T follicular helper cell (primary cell): ENCODE measurements around the gene HAGHL.
A peak's percentile ranks its signal among the peaks of the same experiment; 100 is the strongest.
"Not testable (repeated sequence)": the region's sequence is repeated elsewhere in the genome, so short reads cannot be mapped to it uniquely, and the experiment has no call there.

Experiments
- DNase-seq: peaks from one replicate; pipeline ENCODE4 v3.0.0-alpha.2; 2020; ENCODE audit warnings: low read depth

The HAGHL gene

DNA sequence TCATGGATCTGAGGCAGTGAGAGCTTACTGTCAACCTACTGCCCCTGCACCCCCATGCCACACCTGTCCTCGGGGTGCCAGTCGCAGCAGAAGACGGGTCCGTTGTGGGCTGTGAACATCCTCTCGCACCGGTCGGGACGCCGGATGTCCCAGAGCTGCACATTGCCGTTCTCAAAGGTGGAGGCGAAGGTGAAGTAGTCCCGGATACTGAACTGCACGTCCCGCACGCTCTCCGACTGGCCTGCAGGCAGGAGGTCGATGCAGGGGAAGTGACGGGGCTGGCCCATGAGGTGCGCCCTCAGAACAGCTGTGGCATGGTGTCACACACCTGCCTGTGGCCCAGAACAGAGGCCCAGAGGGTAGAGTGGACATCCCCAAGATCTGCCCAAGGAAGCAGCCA lies 39.4 kb upstream of the HAGHL start:
- no peak for DNase-seq

DNA sequence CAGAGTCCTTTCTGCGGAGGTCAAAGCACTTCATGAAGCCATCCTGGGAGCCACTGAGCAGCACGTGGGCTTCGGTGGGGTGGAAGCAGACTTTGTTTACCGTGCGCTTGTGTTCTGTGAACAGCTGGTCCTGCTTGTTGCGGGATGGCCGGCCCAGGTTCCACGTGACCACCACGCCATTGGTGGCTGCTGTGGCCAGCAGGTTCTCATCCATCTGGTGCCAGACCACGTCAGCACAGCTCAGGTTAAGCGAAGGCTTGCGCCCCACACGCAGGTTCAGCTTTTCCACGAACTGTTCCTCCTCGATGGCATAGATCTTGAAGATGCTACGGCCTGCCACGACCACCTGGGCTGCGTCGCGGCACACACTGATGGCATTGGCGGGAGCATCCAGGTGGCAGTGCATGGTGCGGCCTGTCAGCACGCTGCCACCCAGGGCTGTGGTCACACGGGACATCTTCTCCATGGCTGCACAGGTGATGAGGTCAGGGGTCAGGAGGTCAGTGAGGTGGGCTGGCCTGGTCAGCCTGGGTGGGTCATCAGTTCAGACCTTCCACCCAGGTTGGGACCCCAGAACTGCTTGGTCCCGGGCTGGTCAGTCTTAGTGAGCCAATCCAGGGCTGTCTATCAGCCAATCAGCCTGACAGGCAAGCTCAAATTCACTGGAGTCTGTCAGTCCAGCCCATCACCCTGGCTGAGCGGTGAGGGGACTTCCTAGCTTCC lies 37.6 kb upstream of the HAGHL start:
- DNase-seq = no peak

DNA sequence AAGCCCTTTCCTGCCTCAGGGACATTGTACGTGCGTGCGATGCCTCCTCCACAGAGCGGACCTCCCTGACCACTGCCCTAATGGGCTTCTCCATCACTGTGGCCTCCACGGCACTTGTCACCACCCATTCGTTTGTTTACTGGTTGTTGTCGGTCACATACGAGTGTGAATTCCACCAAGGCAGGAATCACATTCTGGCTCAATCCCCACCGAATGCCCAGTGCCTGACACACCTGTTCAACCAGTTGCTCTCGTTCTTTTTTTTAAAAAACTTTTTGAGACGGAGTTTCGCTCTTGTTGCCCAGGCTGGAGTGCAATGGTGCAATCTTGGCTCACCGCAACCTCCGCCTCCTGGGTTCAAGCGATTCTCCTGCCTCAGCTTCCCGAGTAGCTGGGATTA lies 35.7 kb upstream of the HAGHL start:
- DNase-seq = not testable (repeated sequence)

- no peak for DNase-seq
Measured at GRCh38 chr16:692356-693108, 34.4 kb upstream of the HAGHL start.

DNA sequence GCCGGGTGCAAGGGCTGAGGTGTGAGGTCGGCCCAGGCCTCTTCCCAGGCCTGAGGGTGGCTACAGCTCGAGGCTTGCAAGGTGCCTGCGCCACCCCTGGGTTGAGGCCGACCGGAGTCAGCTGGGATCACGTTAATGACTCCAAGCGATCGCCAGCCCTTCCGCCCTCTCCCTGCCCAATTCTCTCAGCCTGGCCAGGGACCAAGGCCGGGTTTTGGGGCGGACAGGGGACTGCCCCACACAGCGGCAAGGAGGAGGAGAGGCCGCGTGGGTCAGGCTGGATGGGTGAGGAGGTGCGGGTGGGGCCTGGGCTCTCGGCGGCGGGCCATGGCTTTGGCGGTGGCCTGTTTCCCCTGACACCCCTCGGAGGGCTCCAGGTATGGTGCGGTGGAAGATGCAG lies 33.5 kb upstream of the HAGHL start:
- no peak for DNase-seq

- no peak for DNase-seq
Measured at GRCh38 chr16:693766-694165, 33.1 kb upstream of the HAGHL start.

DNA sequence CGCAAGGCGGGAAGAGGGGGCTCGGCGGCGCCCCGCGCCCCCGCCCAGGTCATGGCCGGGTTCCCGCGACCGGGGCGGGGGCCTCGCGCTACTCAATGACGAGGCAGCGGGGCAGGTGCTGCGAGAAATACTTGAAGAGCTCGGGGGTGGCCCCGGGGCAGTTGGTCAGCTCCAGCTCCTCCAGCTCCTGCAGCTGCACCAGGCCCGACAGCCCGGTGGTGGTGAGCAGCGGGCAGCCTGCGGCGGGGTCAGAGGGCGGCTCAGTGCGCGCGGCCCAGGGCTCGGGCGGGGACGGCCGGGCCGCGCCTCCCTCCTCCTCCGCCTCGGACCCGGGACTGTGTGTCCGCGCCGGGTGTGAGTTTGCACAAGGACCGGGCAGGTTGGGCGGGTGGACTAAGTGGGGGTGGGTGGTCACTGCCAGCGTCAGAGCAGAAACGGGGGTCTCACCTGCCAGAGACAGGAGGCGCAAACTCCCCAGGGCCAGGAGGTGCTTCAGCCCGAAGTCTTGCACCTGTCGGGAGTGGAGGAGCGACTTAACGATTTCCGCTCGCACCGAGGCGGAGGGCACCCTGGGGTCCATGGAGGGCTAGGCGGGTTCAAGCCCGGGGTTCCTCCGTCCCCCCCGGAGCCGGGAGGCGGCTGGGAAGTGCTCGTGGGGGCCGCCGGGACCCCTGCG lies 32.6 kb upstream of the HAGHL start:
- no peak for DNase-seq

- no peak for DNase-seq
Measured at GRCh38 chr16:694863-695354, 32.0 kb upstream of the HAGHL start.

GRCh38 chr16:695355-696089 lies 31.4 kb upstream of the HAGHL start:
- DNase-seq = peak; percentile 55

GRCh38 chr16:698911-699671 lies 27.8 kb upstream of the HAGHL start:
- no peak for DNase-seq

- no peak for DNase-seq
Measured at GRCh38 chr16:700684-701584, 26.0 kb upstream of the HAGHL start.

DNA sequence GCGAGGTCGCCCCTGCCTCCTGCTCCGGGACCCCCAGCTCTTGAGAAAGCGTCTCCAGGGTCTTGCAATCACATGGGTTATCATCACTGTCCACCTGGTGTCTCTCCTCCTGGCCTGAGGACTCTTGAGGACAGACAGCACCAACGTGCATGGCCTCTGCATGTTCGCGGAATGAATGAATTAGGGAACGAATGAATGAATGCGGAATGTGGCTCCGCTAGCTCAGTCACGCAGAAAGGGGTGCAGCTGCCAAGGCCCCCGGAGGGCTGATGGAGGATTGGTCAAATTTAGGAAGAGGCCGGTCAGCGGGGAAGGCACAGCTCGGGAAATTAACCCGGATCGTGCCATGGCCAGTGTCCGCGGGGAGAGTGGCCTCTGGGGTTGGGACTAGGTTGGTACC lies 24.6 kb upstream of the HAGHL start:
- DNase-seq = no peak

- no peak for DNase-seq
Measured at GRCh38 chr16:703406-703805, 23.5 kb upstream of the HAGHL start.

GRCh38 chr16:704047-704446 lies 22.9 kb upstream of the HAGHL start:
- DNase-seq = no peak

- no peak for DNase-seq
Measured at GRCh38 chr16:704552-705380, 22.1 kb upstream of the HAGHL start.

DNA sequence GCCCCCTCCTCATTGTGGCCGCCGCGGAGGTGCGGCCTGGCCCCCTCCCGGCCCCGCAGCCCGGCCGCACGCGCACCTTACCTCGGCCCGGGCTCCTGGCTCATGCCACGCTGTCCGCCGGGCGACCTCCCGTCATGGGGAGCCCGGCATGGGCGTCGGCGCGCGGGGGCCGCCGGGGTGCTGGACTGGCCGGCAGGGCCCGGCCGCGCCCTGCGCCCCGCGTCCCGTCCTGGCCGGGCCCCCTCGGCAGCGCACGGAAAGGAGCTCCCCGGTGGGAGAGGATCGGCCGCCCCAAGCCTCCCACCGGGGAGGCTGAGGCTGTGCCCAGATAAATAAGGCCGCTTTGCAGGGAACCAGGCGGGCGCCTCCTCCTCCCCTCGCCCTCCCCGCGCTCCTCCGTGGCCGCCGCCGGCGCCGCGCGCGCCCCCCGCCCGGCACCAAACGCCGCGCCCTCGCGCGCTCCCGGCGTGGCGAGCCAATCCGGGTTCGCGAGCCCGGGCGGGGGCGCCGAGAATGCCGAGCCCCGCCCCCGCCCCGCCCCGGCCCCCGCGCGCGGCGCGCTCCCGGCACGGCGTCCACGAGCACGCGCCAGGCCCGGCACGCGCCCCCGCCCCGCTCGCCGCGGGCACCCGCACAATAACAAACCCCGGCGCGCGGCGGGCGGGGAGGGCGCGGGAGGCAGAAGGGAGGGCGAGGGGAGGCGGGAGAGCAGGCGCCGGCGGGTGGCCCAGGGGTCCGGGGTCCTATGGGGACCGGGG lies 21.3 kb upstream of the HAGHL start, which contains the start of gene FBXL16:
FBXL16 (minus strand) TSS at position 371 of the 758 bp plus-strand sequence. CDS start 8,396 bp downstream, outside the sequence.
- no peak for DNase-seq

DNA sequence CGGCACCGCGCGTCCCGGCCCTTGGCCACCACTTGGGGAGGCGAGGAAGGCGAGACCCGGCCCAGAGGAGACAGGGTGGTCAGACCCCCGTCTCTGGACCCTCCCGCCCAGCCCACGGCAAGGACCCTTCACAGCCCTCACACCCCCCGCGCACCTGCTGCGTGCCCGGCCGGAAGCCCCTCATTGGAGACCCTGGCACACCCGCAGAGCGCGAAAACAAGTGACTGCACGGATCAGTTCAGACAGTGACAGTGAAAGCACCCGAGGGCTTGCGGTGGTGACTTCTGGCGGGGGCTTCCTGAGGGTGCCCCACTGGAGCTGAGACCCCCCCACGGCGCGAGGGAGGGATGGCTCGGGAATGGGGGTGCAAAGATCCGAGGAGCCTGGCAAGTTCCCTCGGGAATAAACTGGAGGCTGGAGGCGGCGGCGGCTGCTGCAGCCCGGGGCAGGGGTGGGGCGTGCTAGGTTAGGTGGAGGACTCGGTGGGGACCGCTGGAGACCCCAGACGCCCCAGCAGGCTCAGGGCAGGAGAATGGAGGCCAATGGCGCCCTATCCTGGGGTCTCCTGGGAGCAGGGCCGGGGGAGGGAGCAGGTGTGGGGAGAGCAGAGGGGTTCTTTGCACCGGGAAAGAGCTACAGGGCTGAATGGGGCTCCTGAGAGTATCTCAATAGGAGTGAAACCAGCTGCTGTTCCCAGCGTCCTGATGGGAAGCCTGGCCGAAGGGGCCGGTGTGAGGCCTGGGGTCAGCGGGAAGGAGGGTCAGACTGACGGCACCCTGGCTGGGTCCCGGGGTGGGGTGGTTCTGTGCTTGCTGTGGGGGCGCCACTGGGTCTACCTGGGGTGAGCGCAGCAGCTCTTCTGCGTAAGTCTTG lies 20.5 kb upstream of the HAGHL start:
- DNase-seq = no peak
